Limb (tissue), 2 donors: ENCODE data around the gene MAP4K2.

ENCODE experiments used
- DNase-seq, 2 donors: peaks; one replicate each; pipeline ENCODE4 v3.0.0-alpha.2; 2016; ENCODE audit errors: extremely low spot score in 2 of 2

Gene MAP4K2

DNA sequence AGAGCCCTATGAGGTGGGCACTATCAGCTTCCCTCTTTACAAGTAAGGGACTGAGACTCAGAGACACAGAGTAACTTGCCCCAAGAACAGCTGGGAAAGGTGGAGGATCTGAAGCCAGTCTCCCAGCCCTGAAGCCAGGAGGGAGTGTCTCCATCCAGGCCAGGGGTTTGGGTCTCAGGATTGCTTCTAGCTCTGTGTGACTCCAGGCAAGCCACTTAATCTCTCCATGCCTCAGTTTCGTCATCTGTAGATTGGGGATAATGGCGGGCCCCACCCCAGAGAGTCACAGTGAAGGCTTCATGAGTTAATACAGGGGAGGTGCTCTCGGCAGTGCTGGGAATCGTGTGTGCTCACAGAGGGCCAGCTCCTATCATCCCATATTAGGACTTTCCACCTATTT, 10.5 kb downstream of the MAP4K2 start:
- DNase-seq = no peak

DNA sequence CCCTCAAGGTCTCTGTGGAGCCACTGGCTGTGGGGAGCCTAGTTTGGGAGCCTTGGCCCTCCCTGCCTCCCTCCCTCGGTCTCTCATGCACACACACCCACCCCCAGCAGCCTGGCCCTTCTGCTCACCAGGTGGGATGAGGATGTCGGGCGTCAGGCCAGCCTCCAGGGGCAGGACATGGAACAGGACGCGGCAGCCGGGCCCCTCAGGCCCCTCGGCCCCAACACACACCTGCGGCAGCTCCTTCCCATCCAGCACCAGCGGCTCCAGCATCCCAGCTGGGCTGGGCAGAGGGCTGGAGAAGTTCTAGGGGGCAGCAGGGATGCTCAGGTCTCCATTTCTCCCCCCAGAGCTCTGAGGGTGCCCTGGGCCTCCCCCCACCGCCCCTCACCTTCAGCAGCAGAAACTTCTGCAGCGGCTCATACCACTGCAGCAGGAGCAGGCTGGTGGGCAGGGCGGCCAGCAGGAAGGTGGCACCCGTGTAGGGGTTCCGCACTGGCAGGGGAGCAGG, 11.2 kb downstream of the MAP4K2 start:
- DNase-seq = no peak

DNA sequence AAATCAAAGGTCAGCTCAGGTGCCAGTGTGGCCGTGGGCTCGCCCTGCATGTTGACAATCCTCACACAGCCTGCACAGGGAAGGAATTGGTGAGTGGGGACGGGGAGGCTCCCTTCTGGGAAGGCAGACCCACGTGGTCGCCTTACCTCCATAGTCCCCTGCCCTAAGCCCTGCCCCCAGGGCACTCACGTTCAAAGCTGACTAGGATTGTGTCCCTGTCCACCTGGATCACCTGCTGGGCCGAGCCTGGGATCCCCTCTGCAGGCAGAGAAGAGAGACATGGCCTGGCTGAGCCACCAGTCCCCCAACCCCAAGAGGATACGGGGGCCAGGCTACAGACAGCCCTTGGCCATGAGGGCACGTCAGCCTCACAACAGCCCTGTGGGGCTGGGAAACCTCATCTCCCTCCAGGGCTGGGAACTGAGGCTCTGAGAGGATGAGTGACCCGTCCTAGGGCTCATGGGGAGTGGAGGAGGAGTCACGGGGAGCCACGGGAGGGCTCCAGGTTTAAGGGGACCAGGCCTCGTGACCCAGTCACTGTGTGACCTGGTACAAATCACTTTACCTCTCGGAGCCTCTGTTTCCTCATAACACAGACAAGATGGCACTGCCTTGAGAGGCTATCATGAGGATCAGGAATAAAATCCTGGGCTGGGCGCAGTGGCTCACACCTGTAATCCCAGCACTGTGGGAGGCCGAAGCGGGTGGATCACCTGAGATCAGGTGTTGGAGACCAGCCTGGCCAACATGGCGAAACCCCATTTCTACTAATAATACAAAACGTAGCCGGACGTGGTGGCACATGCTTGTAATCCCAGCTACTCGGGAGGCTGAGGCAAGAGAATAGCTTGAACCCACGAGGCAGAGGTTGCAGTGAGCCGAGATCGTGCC, 12.6 kb downstream of the MAP4K2 start:
- no peak for DNase-seq

DNA sequence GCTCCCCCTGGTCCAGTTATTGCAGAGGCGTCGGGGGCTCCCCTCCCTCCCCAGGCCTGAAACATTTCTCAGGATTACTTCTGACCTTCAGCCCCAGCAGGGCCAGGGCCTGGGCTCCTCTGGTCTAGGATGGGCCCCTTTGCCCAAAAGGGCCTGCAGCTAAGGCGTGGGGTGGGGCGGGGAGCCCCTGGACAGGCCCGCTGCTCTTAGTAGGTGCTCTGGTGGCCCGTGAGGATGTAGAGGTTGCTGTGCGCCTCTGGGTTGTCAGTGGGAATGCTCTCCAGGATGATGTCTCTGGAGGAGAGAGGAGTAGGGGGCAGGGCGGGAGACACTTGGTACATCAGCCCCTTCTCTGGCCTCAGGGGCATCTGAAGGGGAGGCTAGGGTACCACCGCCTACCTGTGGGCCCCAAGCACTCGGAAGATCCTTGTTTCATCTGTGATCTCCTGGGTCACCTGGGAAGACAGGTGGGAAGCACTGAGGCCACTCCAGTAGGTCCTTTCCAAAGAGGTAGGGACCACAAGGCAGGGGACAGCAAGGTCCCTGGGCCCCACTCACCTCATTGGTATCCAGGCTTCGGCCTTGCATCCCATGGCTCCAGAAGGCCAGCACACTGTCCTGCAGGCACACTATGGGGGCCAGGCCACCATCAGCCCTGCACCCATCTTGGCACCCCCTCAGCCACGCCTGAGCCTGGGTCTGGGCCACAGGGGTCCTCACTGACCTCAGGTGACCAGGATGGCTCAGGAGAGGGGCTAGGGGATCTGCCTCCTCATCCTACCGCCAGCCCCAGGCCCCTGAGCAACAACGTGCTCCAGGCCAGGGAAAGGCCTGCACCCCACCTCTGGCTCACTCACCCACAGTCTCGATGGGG, 13.4 kb downstream of the MAP4K2 start:
- DNase-seq = no peak

DNA sequence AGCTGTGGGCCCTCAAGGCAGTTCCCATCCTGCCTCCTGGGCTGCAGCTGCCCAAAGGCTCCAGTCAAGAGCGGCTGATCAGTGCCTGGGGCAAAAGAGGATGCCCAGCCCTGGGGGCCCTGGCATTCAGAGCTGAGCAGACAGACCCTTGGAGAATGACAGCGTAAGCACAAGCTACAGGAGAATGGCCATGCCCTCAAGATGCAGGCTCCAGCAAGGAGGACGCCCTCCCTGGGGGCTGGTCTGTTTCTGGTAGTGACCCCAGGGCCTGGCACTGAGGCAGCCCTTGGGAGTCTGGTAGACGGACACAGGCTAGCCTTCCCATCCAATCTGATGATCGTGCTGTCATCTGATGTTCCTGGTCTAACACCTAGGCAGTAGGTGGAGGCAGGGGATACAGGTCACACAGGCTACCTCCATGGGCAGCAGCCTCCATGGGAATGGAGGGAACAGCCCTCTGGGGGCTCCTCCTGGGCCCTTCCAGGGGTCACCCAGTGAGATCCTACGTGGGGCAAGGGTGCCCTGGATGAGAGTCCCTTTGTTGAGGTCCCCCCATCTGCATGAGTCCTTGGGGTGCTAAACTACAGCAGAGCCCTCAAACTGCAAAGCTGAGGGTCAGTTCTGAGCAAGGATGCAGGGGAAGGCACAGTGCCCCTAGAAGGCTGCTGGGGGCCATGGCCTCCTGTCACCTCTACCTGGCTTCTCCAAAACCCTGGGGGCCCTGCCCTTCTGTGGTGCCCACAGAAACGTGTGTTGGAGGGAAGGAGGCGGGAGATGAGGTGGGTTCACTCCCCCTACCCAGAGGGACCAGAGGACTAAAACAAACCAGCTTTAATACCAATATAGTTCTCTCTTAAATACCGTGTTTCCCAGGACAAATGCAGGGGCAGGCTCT, 14.4 kb downstream of the MAP4K2 start:
- peak in 1 of 2 donors; percentile 25 for DNase-seq

DNA sequence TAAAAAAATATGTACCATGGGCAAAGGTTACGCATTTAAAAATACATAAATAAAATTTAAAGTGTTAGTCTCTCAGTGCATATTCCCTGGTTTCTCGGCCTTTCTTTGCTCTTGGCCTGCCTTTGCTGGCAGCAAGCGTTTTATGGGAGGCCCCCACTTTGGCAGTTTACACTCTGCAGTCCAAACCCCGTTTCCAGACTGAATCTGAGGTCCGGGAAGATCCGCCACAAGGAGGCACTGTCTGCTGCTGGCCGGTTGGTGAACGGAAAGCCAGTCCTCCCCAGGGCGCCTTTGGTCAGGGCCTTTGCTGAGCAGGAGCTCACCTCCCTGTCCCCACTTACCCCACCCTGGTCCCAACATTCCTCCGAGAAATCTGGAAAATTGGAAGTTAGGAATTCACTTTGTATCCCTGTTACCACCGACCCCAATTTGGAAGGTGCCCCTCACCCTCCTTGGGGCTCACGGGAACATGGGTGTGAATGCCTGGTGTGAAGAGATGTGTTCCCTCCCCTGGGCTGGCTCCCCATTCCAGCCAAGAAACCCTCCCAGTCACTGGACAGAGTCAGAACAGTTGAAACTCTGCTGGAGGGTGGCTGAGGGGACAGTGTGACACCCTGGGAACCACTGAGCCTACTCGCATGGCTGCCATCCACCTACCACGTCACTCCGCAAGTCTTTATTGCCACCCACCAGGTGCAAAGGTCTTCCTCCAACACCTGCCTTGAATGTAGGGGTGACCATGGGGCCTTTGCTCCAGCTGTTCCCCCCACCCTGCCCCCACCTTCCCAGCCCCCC, 15.3 kb downstream of the MAP4K2 start:
- DNase-seq = peak in 1 of 2 donors; percentile 65

DNA sequence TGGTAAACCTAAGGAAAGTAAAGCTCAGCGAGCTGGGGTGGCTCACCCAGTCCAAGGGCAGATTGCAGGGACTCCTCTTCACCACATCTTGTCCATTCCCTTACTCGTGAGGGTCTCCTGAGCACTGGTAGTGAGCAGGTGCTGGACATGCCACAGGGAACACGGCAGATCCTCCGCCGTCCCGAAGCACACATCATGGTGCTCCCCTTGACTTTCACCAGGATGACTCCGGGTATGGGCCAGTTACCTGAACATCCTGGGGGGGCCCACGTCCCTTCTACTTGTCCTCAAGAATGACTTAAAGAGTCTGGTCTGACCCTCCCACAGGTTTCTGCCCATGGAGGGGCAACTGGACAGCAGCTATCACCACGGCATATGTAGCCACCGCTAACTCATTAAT, 16.7 kb downstream of the MAP4K2 start:
- no peak for DNase-seq

DNA sequence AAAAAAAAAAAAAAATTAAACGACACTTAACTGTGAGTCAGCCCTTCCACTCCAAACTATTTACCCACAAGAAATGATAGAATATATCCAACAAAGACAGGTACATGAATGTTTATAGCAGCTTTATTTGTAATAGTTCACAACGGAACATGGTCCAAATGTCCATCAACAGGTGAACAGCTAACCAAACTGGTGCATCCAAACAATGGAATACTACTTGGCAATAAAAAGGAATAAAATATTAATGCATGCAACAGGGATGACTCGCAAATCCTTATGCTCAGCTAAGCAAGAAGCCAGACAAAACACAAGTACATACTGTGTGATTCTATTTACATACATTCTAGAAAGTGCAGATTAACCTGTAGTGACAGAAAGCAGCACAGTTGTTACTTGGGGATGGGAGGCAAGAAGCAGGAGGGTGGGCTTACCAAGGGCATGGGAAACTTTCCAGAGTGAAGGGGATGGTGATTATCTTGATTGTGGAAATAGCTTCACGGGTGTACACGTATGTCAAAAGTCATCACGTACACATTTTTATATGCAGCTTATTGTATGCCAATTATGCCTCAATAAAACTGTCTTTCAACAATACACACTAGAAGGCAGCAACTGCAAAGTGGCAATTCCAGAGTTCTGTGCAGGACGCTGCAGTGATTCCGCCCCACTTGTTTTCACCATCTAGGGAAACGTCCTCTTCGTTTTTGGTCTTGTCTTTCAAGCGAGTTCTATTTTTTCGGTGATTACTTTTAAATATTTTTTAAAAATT, 18.0 kb downstream of the MAP4K2 start:
- DNase-seq = no peak

DNA sequence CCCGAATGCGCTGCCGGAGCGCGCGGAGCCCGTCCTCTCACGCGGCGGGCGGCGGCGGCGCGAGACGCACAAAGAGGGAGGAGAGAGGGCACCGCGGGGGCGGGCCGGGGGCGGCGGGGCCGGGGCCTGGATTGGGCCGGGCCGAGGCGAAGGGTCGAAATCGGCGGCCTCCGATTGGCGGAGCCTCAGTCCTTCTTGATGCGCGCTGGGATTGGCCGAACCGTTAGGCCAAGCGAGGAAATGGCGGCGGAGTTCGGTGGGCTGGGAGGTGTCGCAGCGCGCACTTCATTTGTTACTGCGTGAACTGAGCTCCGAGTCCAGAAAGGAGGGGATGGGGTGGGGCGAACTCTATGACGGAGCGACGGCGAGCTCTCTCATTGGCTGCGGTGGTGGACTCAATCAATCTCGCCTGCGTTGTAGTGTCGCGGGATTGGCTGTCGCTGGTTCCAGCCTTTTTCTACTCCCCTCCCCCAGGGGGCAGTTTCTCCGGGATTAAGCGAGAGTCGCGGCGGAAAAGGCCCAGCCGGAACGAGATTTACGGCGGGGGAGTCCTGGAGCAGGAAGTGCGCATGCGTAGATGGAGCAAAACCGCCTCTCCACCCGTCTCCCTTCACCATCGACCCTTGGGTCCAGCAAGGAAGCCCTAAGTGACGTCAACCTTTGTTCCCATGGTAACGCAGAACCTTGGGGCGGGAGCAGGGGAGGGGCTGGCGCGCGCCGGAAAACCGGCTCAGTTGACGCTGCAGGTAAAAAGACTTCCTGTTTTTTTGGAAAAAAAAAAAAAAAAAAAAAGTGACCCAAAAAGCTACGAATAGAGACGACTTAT, 24.3 kb downstream of the MAP4K2 start, which contains the start of gene SF1:
Gene SF1 (minus strand): TSS at position 70 of the 826 bp plus-strand sequence. CDS start 150 bp downstream, outside the sequence.
- peak; percentile 99 to 100 for DNase-seq

DNA sequence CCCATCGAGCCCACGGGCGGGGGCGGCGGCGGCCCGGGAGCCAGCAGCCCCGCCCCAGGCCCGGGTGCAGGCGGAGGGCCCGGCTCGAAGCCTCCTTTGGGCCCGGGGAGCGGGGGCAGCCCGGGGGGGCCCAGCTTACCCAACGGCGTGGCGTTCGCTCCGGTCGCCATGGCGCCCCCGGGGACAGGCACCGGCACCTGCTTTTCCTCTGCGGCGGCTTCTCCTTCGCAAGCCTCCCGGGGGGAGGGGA, 24.9 kb downstream of the MAP4K2 start:
- no peak for DNase-seq

DNA sequence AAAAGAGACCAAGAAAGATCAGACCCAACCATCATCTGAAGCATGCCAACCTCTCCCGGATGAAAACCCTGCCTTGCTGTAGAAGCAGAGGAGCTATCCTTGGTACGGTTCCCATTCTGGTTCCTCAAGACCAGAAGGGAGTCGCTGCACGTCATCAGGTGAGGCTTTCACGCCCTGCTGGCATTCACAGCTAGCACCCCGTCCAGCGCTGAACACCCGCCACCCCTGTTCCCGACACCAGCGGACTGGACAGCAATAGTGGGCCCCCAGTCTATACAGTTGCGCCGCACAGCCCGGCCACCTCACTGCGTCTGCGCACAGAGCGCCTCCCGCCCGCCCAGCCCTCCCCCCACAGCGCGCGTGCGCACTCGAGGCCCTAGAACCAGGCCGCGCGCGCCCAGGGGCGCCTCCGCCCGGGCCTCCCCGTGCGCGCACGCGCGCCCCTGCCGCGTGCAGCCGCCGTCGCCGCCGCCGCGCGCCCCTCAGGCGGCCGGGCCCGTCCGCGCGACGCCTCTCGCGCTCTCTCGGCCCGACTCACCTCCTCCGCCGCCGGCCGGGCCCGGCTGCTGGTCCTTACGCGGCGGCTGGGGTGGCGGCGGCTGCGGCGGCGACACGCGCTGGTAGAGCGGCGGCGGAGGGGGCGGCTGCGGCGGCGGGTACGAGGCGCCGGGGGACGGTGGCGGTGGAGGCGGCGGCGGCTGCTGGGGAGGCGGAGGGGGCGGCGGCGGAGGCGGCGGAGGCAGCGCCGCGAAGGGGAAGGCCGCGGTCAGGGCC, 25.4 kb downstream of the MAP4K2 start:
- DNase-seq = peak; percentile 88 to 93

DNA sequence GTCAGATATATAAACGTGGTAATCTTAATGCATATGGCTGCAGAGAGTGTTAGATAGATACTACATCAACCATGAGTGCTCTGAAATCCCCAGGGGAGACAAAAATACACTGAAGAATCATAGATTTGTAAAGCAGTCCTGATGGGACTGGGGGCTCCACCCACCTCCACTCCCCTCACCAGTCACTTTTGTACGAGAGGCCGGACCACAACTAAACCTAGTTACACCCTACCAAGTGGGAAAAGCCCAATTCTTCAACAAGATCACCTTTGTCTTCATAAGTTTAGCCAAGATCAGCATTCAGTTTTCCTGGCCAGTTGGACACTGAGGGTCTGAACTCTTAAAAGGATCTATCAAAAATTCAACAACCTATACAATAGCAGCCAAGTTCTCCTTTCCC, 26.1 kb downstream of the MAP4K2 start:
- DNase-seq = no peak

DNA sequence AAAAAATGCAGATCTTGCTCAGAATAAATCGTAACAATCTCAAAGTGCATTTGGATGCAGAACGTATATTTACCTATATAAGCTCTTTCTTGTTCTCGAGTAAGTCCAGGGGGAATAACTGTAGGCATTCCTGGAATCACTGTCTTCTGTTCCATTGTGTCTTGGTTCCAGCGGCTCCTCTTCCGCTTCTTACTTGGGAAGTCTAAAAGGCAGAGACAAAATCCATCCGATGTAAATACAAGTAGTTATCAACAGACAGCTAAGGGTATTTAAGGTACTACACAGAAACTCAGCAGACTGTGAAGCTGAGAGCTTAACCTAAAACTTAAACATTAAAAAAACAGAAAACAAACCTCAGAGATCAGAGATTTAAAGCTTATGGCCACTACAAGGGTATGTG, 26.6 kb downstream of the MAP4K2 start:
- DNase-seq = no peak

DNA sequence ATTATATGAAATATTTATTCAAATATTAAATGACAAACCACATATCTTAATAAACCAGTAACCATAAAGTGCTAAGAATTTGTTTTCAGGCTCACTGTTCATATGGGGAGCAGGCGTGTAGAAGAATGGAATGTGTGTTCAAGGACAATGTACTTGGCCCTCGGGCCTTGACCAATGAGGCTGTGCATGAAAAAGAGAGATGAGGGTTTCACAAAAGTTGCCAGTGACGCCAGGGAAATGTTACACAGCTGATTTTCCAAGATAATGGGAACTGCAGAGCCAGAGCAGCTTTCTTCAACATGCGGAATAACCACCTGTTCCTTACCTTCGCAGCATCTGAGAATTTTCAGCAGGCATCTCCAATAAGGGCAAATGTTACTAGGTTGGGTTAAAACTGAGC, 28.9 kb downstream of the MAP4K2 start:
- no peak for DNase-seq

DNA sequence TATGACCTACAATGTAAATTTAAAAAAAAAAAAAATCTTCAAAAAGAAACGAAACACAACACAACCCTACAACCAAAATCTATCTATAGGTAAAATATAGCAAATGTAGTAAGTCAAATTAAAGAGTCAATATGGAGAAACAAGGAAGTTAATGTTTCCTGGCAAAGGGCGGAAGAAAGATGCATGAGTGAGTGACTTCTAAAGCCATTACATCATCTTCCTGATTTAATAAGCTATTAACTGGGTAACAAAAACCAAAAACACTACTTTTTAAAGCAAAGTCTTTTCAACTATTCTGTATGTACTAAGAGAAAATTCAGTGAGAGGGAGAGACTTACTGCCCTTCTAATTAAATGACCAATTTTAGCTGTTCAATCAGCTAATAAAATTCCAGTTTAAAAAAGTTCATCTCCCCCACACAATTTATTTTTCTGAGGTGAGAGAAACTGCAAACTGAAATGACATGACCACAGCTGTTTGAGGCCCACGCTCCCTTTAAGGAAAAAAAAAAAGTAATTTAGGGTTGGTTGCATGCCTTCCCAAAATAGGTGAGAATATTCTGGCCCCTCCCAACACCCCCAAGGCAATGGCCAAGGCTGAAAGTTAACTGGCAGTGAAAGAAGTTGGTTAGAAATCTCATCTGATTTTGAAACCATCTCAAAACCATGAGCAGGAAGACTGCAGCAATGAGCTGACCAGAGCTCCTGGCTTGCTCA, 30.6 kb downstream of the MAP4K2 start:
- DNase-seq = no peak

DNA sequence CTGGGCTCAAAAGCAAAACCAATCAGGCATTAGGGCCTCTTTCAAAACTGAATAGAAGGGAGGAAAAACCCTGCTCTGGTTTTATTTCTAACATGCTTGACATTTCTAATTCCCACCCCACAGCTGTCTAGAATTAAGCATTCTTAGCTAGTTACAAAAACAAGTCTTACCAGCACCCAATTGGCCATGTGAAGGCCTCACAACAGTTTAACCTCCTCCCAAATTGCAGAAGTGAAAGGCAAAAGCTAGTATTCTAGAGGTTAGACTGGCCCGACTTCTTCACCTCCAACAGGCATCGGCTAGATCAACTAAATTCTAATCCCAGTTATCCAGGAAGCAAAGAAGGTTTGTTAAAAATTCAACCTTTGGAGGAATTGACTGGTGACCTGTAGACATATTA, 31.2 kb downstream of the MAP4K2 start:
- DNase-seq = no peak

DNA sequence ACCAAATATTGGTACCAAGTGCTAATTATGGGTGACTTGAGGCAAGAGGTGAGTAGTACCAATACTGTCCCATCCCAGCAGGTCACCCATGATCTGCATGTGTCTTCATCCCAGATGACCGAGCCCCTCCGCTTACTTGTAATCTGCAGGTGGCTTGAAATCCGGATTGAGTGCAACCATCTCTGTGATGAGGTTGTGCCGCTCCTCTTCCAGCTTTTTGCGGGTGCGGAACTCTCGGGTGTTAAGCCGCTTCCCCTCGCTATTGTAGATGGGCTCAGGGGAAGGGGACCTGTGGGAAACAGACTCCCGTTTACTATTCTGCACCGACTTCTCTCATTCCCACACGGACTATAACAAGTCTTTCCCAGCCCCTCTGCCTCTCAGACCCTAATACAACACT, 32.9 kb downstream of the MAP4K2 start:
- no peak for DNase-seq

DNA sequence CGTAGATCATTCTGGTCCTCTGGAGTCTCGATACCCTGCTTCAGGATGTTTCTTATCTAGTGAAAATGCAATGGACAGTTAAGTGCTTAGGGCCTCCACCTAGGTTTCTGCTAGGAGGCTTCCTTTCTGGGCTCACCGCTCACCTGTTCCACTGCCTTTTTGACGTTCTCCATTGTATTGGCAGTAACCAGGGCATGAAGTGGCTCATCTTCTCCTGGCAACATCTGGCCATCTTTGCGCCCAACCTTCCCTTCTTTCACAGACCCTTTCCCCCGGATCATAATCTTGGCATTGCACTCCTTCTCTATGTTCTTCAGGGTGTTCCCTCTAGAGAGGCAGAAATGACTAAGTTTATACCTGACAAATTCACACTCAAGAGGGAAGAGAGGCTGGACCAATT, 33.7 kb downstream of the MAP4K2 start:
- no peak for DNase-seq
